Measurements from ENCODE around the gene DDHD1. TPM values are rescaled to one million over a fixed set of nuclear protein-coding genes. Genes with fewer than 3 reads are reported as not detected.
A peak's percentile ranks its signal among the peaks of the same experiment; 100 is the strongest.
"Not testable (repeated sequence)": the region's sequence is repeated elsewhere in the genome, so short reads cannot be mapped to it uniquely, and the experiment has no call there.

Gene DDHD1
- polyA plus RNA-seq (ENCODE audit: insufficient read length in 12 of 12) = 10 to 100 TPM in 1 of 12 donors, 1 to 10 TPM in 10, not detected in 1; 4.4 to 10.1 (median 7.6) TPM
- long read RNA-seq, donor 1, partial matches to known transcripts = 0 of 1 reads
- long read RNA-seq, donor 1, other reads (novel, unspliced or antisense) = 0 of 1 reads
- long read RNA-seq, donor 2 = 0 reads
- long read RNA-seq, donor 3 = 0 reads
- long read RNA-seq, donor 4, partial matches to known transcripts = 0 of 1 reads
- long read RNA-seq, donor 4, other reads (novel, unspliced or antisense) = 0 of 1 reads
- long read RNA-seq, donor 5, partial matches to known transcripts = 0 of 1 reads
- long read RNA-seq, donor 5, other reads (novel, unspliced or antisense) = 0 of 1 reads
- long read RNA-seq, donor 6 = 0 reads
- long read RNA-seq, donor 7 = 0 reads
- long read RNA-seq, donor 8, full-length matches to known transcripts = 3 of 3 reads
- long read RNA-seq, donor 8, partial matches to known transcripts = 0 of 3 reads
- long read RNA-seq, donor 8, other reads (novel, unspliced or antisense) = 0 of 3 reads
- long read RNA-seq, donor 9, full-length matches to known transcripts = 1 of 1 reads
- long read RNA-seq, donor 9, partial matches to known transcripts = 0 of 1 reads
- long read RNA-seq, donor 9, other reads (novel, unspliced or antisense) = 0 of 1 reads
- long read RNA-seq, donor 10, full-length matches to known transcripts = 2 of 2 reads
- long read RNA-seq, donor 10, partial matches to known transcripts = 0 of 2 reads
- long read RNA-seq, donor 10, other reads (novel, unspliced or antisense) = 0 of 2 reads
- long read RNA-seq, donor 11, full-length matches to known transcripts = 1 of 1 reads
- long read RNA-seq, donor 11, partial matches to known transcripts = 0 of 1 reads
- long read RNA-seq, donor 11, other reads (novel, unspliced or antisense) = 0 of 1 reads

DNA sequence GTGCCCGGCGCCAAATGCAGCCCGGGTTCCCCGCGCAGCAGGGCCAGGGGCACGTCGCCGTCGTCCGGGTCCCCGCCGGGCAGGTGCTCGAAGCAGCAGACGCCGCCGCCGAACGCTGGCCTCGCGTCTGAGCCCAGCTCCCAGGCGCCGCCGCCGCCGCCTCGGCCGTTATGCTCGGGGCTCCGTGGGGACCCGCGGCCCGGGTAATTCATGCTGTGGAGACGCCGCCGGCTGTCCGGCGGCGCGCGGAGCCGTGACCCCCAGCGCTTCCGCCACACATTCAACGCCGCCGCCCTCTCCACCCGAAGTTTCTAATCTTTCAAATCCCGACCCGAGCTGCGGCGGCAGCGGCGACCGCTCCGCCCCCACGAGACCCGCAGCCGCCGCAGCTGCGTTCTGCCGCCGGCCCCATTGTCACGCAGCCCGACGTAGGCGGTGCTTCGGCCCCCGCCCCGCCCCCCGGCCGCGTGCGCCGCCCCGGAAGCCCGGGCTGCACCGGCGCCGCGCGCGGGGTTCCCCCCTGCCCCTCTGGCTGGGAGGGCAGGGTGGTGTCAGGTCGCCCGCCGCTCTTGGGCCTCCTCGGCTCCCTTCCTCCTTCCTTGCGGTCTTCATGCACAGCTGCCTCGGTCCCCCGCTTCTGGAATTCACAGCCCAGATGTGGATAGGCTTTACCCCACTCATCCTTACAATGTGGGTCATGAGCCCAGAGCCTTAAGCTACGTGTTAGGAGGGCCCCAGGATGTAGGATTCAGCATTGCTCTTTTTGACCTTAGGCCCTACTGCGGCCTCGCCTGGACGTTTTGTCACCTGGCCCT is at the start of gene DDHD1:
Gene DDHD1 (minus strand): TSS at position 437 of the 815 bp plus-strand sequence. CDS start 225 bp downstream, at position 212.
- DNase-seq = peak; percentile 66

- no peak for DNase-seq
Observed at GRCh38 chr14:53195949-53196348, 42.8 kb upstream of the DDHD1 start.

DNA sequence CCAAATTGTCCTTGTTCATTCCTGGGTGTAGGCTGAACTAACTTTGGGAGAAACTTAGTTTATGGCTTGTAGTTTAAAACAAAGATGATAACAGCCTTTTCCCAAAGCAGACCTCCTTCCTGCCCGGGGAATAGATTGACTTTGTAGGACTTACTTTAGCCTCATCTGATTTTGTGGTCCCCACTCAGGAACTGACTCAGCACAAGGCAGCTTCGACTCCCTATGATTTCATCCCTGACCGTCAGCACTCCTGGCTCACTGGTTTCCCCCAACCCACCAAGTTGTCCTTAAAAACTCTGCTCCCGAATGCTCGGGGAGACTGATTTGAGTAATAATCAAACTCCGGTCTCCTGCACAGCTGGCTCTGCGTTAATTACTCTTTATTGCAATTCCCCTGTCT is 40.1 kb upstream of the DDHD1 start:
- DNase-seq = no peak

GRCh38 chr14:53192052-53192760 is 39.1 kb upstream of the DDHD1 start:
- DNase-seq = no peak

GRCh38 chr14:53190938-53191337 is 37.8 kb upstream of the DDHD1 start:
- no peak for DNase-seq

- no peak for DNase-seq
Observed at GRCh38 chr14:53187921-53188463, 34.9 kb upstream of the DDHD1 start.

DNA sequence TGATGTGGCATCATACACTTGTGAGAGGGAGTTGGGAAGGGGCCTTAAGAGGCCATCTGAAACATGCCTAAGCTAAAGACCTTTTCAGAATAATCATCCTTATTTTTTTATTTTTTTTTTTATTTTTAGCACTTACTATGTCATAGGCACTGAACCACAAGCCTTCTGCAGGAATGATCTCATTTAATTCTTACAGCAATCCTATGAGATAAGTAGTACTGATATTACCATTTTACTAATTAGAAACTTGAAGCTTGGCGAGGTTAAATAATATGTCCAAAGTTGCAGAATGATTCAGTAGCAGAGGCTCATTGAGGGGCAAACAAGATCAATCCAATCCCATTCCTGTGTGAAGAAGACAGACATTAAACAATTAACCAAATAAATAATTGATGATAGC is 33.4 kb upstream of the DDHD1 start:
- DNase-seq = no peak

DNA sequence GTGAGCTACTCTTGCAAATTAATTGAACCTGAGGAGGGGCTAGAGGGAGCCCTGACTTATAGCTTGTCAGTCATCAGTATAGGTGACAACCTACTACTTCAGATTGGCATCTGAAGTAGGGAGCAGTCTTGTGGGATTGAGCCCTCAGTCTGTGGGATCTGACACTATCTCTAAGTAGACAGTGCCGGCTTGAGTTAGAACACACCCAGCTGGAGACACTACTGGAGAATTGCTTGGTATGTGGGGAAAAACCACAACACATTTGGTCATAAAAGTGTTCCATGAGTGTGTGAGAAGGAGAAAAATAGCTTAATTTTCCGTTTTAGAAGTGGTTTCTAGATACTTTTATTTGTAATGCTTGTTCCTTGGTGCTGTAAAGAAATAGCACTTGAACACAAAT is 30.5 kb upstream of the DDHD1 start:
- no peak for DNase-seq

DNA sequence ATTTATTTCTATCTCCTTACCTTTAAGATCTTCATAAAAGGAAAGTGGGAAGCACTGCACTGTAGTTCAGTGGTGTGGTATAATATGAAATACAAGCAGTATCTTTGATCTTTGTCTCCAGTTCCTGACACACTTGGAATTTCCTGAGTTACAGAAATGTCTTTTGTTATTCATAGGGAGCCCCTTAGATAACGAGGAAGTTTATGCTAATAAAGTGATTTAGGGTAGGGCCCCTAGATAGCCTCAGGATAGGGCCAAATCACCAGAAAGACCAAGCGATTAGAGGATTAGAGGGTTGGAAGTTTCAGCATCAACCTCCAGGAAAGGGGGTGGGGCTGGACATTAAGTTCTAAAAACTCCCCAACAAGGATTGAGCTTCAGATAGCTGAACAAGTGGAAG is 29.9 kb upstream of the DDHD1 start:
- DNase-seq = no peak

DNA sequence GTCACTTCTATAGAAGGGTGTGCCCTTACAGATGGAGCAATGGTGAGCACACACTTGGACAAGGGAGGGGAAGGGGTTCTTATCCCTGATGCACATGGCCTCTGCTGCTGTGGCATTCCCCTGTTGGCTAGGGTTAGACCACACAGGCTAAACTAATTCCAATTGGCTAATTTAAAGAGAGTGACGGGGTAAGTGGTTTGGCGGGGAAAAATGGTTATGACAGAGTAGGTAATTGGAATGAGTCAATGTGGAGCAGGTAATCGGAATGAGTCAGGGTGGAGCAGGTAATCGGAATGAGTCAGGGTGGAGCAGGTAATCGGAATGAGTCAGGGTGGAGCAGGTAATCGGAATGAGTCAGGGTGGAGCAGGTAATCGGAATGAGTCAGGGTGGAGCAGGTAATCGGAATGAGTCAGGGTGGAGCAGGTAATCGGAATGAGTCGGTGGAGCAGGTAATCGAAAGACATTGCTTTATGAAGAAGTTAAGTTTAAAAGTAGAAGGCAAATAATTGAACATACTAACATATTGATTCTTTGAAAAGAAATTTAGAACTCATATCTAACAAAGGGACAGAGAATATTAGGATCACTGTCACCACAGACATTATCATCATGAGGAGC is 28.4 kb upstream of the DDHD1 start:
- not testable (repeated sequence) for DNase-seq

DNA sequence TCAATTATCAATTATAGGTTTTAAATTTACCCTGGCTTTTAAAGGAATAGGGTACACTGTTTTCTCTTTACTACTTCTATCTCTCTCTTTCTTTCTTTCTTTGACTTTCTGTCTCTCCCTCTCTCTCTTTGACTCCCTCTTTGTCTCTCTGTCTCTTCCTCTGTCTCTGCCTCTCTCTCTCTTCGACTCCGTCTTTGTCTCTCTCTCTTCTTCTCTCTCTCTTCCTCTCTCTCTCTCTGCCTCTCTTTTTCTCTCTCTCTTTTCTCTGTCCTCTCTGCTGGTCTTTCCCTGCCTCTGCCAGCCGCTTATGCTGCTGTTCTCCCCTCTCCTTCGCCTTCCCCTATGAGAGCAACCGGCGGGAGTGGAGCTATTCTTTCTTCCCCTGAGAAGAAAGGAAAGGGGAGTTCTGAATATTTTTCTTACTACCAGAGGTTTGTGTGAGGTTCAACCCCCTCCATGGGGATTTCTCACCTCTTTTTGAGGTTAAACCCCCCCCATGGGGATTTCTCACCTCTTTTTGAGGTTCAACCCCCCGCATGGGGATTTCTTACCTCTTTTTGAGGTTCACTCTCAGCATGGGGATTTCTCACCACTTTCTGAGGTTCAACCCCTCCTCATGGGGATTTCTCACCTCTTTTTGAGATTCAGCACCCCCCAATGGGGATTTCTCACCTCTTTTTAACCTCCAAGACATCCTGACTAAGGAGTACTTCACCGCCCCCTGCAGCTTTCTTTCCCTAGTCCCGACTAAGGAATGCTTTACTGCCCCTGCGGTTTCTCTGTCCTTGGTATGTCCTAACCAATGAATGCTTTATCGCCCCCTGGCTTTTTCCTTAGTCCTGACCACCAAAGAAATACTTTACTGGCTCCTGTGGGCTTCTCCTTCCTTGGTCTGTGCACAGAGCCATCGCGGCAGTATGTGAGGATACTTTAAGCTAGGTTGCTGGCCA is 27.4 kb upstream of the DDHD1 start:
- DNase-seq = no peak

DNA sequence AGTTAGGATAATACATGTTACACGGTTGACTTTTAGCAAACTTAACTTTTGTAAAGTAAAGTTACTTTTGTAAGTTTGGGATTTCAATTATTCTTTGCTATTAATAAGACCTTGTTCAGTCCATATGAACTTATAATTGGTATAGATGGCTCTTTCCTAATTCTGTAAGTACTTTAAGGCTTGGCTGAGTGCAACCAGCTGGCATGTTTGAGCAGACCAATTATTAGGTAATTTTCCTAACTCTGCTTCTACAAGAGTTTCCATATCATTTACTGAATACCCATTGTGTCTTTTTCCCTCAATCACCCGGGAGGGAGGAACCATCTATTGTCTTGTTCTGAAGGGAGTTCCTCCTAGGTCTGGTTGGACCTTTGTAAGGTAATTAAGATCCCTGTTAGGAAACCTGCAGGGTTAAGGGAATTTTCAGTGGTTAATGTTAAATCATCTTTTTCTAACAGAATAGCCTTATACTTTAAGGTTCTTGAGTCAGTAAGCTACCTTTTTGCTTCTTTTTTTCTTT is 26.4 kb upstream of the DDHD1 start:
- DNase-seq = not testable (repeated sequence)

DNA sequence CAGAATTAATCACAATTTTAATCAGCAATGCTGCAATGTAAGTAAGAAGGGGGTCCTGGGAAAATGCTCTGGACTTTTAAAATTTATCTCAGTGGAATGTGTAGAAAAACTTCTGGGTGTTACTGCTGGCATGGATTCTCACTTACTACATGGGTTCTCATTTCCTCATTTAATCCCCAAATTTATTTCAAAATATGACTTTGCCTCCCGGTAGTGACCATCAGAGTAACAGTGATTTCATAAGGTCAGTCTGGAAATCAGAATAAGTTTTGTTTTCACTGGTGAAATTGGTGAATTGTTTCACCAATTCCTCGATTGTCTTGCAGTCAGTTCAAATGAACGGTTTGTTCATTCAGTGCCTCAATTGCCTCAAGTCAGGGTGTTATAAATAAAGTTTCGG is 22.3 kb upstream of the DDHD1 start:
- no peak for DNase-seq

DNA sequence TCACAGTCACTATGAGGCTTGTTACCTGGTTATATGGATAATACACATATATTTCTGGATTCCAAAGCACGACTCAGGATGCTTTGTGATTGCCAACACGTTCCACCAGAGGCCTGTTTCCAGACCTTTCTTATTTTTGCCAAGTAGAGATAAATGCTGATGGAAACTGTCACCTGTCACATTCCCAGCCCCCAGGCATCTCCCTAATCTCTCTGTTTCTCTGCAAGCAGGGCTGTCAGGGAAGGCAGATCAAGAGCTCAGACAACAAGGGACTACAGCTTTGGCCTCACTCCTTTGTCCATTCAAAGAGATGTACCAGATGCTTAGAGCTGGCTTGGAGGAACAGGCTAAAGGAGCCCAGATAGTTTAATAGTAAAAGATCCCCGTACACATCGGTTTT is 21.8 kb upstream of the DDHD1 start:
- no peak for DNase-seq

DNA sequence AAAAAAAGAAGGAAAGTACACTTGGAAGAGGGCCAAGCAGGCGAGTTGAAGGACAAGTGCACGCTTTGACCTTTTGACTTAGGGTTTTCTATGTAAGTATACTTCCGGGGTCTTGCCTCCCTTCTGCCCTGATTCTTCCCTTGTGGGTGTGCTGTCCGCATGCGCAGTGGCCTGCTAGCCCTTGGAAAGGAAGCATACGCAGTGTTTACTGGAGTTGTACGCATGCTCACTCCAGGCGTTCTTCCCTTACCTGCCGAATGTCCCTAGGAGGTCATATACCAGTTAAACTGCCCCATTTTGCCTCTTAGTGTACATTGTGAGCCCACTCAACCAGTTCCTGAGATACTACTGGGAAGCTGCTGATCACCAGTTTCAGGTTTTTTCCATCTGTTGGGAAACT is 15.7 kb upstream of the DDHD1 start:
- DNase-seq = no peak

- DNase-seq = no peak
Observed at GRCh38 chr14:53167602-53168328, 14.6 kb upstream of the DDHD1 start.

GRCh38 chr14:53161758-53162435 is 8.8 kb upstream of the DDHD1 start:
- no peak for DNase-seq

DNA sequence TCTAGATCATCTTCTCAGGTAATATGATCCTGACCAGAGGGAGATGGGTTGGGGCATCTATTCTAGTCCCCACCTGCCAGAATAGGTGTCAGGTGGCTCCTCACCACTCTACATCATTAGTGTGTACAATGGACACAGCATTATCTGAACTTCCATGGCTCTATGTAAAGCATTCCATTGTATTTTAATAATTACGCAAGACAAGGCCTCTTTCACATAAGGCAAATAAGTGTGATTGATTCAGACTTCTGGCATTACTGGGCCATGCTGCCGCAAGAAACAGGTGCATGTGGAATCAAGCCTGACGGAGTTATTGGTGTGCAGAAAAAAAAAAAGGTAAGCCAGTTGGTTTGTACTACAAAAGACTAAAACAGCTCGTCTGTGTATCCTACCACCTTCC is 3.1 kb upstream of the DDHD1 start:
- DNase-seq = no peak
